ENCODE data around the gene SLC4A5. TPM values are rescaled to one million over a fixed set of nuclear protein-coding genes. Genes with fewer than 3 reads are reported as not detected.

The SLC4A5 gene, protein sequence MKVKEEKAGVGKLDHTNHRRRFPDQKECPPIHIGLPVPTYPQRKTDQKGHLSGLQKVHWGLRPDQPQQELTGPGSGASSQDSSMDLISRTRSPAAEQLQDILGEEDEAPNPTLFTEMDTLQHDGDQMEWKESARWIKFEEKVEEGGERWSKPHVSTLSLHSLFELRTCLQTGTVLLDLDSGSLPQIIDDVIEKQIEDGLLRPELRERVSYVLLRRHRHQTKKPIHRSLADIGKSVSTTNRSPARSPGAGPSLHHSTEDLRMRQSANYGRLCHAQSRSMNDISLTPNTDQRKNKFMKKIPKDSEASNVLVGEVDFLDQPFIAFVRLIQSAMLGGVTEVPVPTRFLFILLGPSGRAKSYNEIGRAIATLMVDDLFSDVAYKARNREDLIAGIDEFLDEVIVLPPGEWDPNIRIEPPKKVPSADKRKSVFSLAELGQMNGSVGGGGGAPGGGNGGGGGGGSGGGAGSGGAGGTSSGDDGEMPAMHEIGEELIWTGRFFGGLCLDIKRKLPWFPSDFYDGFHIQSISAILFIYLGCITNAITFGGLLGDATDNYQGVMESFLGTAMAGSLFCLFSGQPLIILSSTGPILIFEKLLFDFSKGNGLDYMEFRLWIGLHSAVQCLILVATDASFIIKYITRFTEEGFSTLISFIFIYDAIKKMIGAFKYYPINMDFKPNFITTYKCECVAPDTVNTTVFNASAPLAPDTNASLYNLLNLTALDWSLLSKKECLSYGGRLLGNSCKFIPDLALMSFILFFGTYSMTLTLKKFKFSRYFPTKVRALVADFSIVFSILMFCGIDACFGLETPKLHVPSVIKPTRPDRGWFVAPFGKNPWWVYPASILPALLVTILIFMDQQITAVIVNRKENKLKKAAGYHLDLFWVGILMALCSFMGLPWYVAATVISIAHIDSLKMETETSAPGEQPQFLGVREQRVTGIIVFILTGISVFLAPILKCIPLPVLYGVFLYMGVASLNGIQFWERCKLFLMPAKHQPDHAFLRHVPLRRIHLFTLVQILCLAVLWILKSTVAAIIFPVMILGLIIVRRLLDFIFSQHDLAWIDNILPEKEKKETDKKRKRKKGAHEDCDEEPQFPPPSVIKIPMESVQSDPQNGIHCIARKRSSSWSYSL
- 10 to 100 TPM in 1 of 2 donors, 1 to 10 TPM in 1; 6.2 to 65.9 TPM for total RNA-seq

DNA sequence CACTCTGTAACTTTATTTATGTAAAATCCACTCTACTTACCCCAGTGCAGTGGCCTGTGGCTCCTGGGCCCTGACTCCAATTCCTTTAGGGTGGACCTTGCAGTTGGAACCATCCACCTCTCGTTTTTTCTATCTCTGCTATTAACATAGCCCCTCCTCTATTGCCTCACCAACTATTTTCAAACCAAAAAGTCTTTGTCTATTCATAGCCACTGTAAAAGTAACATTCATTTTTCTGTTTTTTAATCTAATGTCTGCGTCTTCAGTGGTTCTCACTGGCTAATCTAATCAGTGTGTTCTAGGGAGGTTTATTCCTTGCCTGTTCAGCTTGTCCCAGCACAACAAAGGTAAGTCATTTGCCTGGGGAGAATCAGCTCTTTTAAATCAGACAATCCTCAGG, at the start of gene SLC4A5:
TSS of gene SLC4A5 (minus strand) at position 101 of the 400 bp plus-strand sequence. CDS start 28,393 bp downstream, outside the sequence.
- WGBS: 79% methylated on average over 2 of the region's 2 CpGs
- intact Hi-C loops (cut with DNase I): no loop called here
- no peaks in the 10 kb centered on the region for H3K9me3 ChIP-seq
- DNase-seq (ENCODE audit: low spot score): no peak
- no peaks in the 10 kb centered on the region for H3K4me1 ChIP-seq (replicated peaks)
- H3K27me3 ChIP-seq (replicated peaks; ENCODE audit: insufficient read depth): no peaks in the 10 kb centered on the region
- no peak within 1 kb of the TSS for H3K27ac ChIP-seq
- TF ChIP-seq POLR2A (IDR thresholded peaks at IDR 0.05) (no peak), CTCF (IDR thresholded peaks at IDR 0.05) (no peak)
- H3K4me3 ChIP-seq: no peak within 1 kb of the TSS
- no peaks in the 10 kb centered on the region for H3K36me3 ChIP-seq

GRCh38 chr2:74392449-74392743, 49.2 kb upstream of the SLC4A5 start:
- Histone ChIP-seq H3K4me1 (replicated peaks) (peaks cover 6% of the 10 kb centered on the region), H3K27ac (no peak overlapping the region), H3K4me3 (peak overlapping the region; percentile 87 to 90), H3K27me3 (replicated peaks; ENCODE audit: insufficient read depth) (no peaks in the 10 kb centered on the region), H3K9me3 (no peaks in the 10 kb centered on the region), H3K36me3 (no peaks in the 10 kb centered on the region)
- 69% methylated on average over 13 of the region's 13 CpGs for WGBS
- DNase-seq (ENCODE audit: low spot score): no peak
- intact Hi-C loops (cut with DNase I): loop anchor here (2.0 kb wide), 1 partner anchor 28 kb away; the partner anchor contains the start of genes C2orf81 and WDR54
- TF ChIP-seq POLR2A (IDR thresholded peaks at IDR 0.05) (no peak), POLR2AphosphoS5 (IDR thresholded peaks at IDR 0.05) (no peak), CTCF (IDR thresholded peaks at IDR 0.05) (no peak)

DNA sequence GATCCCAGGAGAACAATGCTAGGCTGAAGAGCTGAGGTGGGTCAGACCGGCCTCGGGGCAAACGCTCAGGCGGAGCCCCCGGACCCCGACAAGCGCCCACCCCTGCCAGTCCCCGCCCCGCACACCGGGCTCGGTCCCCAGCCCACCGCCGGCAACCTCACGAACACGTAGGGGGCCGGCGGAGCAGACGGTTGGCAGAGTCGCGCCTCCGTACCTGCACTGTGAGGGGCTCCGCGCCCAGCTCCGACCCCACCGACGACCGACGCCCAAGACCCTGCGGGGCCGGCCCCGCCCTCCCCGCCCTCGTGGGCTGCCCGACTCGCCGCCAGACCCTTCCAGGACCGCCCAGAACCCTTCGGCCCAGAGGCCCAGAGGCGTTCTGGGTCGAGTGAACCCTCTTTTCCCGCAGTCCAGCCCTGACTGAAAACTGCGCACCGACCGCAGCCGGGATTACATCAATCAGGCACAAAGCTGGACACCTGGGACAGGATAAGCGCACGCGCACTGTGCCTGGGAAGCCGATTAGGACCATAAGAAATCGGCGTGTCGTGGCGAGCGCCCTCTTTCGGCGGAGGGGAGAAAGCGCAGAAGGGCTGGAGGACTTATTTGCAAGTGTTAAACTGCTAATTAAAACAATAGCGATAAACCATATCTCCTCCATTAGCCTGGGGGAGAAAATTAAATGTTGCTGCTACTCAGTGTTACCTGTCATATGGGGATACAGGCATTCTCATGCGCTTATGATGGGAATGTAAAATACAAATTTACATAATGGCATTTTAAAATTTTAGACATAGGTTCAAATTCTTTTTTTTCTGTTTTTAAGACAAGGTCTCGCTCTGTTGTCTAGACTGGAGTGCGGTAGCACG, 48.6 kb upstream of the SLC4A5 start:
- peak overlapping the region; percentile 85 to 91 for H3K27ac ChIP-seq
- WGBS: under 1% methylated on average over 53 of the region's 62 CpGs
- no peaks in the 10 kb centered on the region for H3K27me3 ChIP-seq (replicated peaks; ENCODE audit: insufficient read depth)
- H3K4me1 ChIP-seq (replicated peaks): peaks cover 6% of the 10 kb centered on the region
- H3K9me3 ChIP-seq: no peaks in the 10 kb centered on the region
- intact Hi-C loops (cut with DNase I): loop anchor here (2.0 kb wide), 1 partner anchor 29 kb away; the partner anchor contains the start of genes C2orf81 and WDR54
- no peaks in the 10 kb centered on the region for H3K36me3 ChIP-seq
- TF ChIP-seq CTCF (IDR thresholded peaks at IDR 0.05) (peak; percentile 95 to 98 (median 96)), POLR2A (IDR thresholded peaks at IDR 0.05) (no peak), POLR2AphosphoS5 (IDR thresholded peaks at IDR 0.05) (peak; percentile 93)
- DNase-seq (ENCODE audit: low spot score): peak; percentile 86
- peak overlapping the region; percentile 87 to 90 for H3K4me3 ChIP-seq

DNA sequence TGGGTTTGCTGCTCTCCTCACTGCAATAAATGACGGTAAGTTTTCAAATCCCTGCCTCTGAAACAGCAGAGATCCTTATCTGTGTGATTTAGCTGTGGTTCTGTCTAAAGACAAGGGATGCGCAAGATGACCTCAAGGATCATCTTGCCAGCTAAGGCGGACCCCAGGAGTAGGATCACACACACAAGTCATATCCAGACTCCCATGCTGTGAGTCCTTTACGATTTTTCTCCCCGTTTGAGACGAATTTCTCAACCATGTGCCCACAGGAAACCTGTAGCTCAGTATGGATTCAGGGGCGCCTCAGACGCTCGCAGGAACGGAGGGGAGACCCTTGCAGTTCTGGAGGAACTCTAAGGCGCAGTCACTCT, 48.0 kb upstream of the SLC4A5 start:
- peaks cover 6% of the 10 kb centered on the region for H3K4me1 ChIP-seq (replicated peaks)
- no peaks in the 10 kb centered on the region for H3K27me3 ChIP-seq (replicated peaks; ENCODE audit: insufficient read depth)
- no peaks in the 10 kb centered on the region for H3K9me3 ChIP-seq
- H3K4me3 ChIP-seq: peak overlapping the region; percentile 87 to 90
- TF ChIP-seq POLR2A (IDR thresholded peaks at IDR 0.05) (no peak), POLR2AphosphoS5 (IDR thresholded peaks at IDR 0.05) (no peak), CTCF (IDR thresholded peaks at IDR 0.05) (no peak)
- H3K27ac ChIP-seq: peak overlapping the region; percentile 85 to 91
- no peak for DNase-seq (ENCODE audit: low spot score)
- H3K36me3 ChIP-seq: no peaks in the 10 kb centered on the region
- intact Hi-C loops (cut with DNase I): no loop called here
- WGBS: under 1% methylated on average over 11 of the region's 11 CpGs

Data from prostate gland (tissue), 2 donors.